ENCODE results near the gene PAK6. TPM values are rescaled to one million over a fixed set of nuclear protein-coding genes. Genes with fewer than 3 reads are reported as not detected.

The PAK6 gene
- polyA plus RNA-seq, 2 of the 4 experiments (the other 2 are of a cell fraction): 0.10 to 0.16 TPM

- TF ChIP-seq JUNB (IDR thresholded peaks at IDR 0.05): no peak
- TF ChIP-seq ELK1 (IDR thresholded peaks at IDR 0.05; ENCODE audit: low read depth, low read length): no peak
- no peak for TF ChIP-seq MAFK (IDR thresholded peaks at IDR 0.05; ENCODE audit: partially characterized antibody)
- no peak for TF ChIP-seq TFCP2L1 (CRISPR knock-in tag; IDR thresholded peaks at IDR 0.05)
- TF ChIP-seq RAD21 (conservative IDR thresholded peaks at IDR 0.05 in 1 of 2, IDR thresholded peaks at IDR 0.05 in 1 of 2): no peak
- no peak for TF ChIP-seq EP300 (IDR thresholded peaks at IDR 0.05)
- no peak for TF ChIP-seq SREBF2 (IDR thresholded peaks at IDR 0.05)
- POLR2A ChIA-PET: no interaction called here
- H3K9me3 ChIP-seq: no peaks in the 10 kb centered on the region
- ATAC-seq: no peak
- no peak overlapping the region for H3K4me3 ChIP-seq
- no peak for FAIRE-seq
- DNase-seq (ENCODE audit: low read depth in 1 of 2, low spot score in 1 of 2): no peak
- no peak overlapping the region; a peak in 1 of 6 replicates for H3K27ac ChIP-seq
- H3K4me1 ChIP-seq: peaks cover 19% of the 10 kb centered on the region
- 84% methylated on average over 14 of the region's 16 CpGs for WGBS (ENCODE audit: missing lambda C conversion rate)
- CTCF ChIA-PET: interaction anchor here (1.0 to 19.7 kb wide), 7 partner anchors 10 to 228 kb away, joined by 3 to 658 read pairs (median 7); partner anchors contain the start of gene PAK6
- no peak overlapping the region for H3K4me2 ChIP-seq
These were observed 25.7 kb downstream of the PAK6 start for GRCh38 chr15:40264321-40265153.

GRCh38 chr15:40265355-40265754 is 26.5 kb downstream of the PAK6 start:
- Histone ChIP-seq H3K4me2 (no peak overlapping the region), H3K4me1 (peaks cover 19% of the 10 kb centered on the region), H3K27ac (peak overlapping the region in 1 of 2 experiments; percentile 85; a peak in 2 of 6 replicates), H3K9me3 (no peaks in the 10 kb centered on the region), H3K4me3 (no peak overlapping the region)
- DNase-seq (ENCODE audit: low read depth in 1 of 2, low spot score in 1 of 2): no peak
- ATAC-seq: no peak
- 100% methylated on average over 1 of the region's 10 CpGs for WGBS (ENCODE audit: missing lambda C conversion rate)
- FAIRE-seq: no peak
- ChIA-PET CTCF (interaction anchor here (0.6 to 19.7 kb wide), 5 partner anchors 10 to 55 kb away, joined by 3 to 658 read pairs (median 10); no protein-coding TSS in a partner anchor), POLR2A (no interaction called here)
- TF ChIP-seq POLR2AphosphoS2 (conservative IDR thresholded peaks at IDR 0.05; ENCODE audit: low read length) (no peak), CBX8 (IDR thresholded peaks at IDR 0.05) (no peak), REST (IDR thresholded peaks at IDR 0.05) (no peak), JUNB (IDR thresholded peaks at IDR 0.05) (no peak), HMGXB4 (CRISPR knock-in tag; IDR thresholded peaks at IDR 0.05; ENCODE audit: borderline replicate concordance) (no peak), FOSB (CRISPR knock-in tag; IDR thresholded peaks at IDR 0.05) (no peak), HDAC2 (IDR thresholded peaks at IDR 0.05) (no peak), ELK1 (IDR thresholded peaks at IDR 0.05; ENCODE audit: low read depth, low read length) (no peak), HEYL (CRISPR knock-in tag; IDR thresholded peaks at IDR 0.05) (no peak), USF2 (IDR thresholded peaks at IDR 0.05) (no peak), HOXB13 (CRISPR knock-in tag; IDR thresholded peaks at IDR 0.05; ENCODE audit: low read depth) (no peak), BCL3 (IDR thresholded peaks at IDR 0.05) (no peak), CTCF (IDR thresholded peaks at IDR 0.05) (no peak), BHLHE40 (IDR thresholded peaks at IDR 0.05; ENCODE audit: low read depth, low read length) (no peak), MAZ (IDR thresholded peaks at IDR 0.05; ENCODE audit: borderline replicate concordance, low read depth, low read length) (no peak), CBX2 (IDR thresholded peaks at IDR 0.05; ENCODE audit: borderline replicate concordance, low read depth) (no peak), POLR2A (IDR thresholded peaks at IDR 0.05; ENCODE audit: low read length) (no peak), RNF2 (IDR thresholded peaks at IDR 0.05; ENCODE audit: borderline replicate concordance, low read depth) (no peak)
